H9 (cell line): Measurements from ENCODE around the gene MUC4. TPM values are rescaled to one million over a fixed set of nuclear protein-coding genes. Genes with fewer than 3 reads are reported as not detected.

ENCODE experiments used
- DNase-seq: peaks from one replicate; pipeline ENCODE4 v3.0.0-alpha.2; 2017
- H2AFZ ChIP-seq: one replicate; pipeline ENCODE4 v1.6.1; 2013; ENCODE audit warnings: mild to moderate bottlenecking, low read length, control low read depth, moderate library complexity
- H2AK5ac ChIP-seq: 2 replicates; pipeline ENCODE4 v1.6.1; 2013; ENCODE audit warnings: low read length, control low read depth, mixed read lengths; ENCODE audit not compliant: insufficient read length
- H2BK120ac ChIP-seq: one replicate; pipeline ENCODE4 v1.6.1; 2013; ENCODE audit warnings: low read depth, mild to moderate bottlenecking, low read length, control low read depth, inconsistent platforms; ENCODE audit not compliant: poor library complexity, severe bottlenecking
- H2BK12ac ChIP-seq: 2 replicates; pipeline ENCODE4 v1.6.1; 2013; ENCODE audit warnings: low read length, control low read depth, mixed read lengths, low read depth; ENCODE audit not compliant: insufficient read length
- H2BK15ac ChIP-seq: 2 replicates; pipeline ENCODE4 v1.6.1; 2013; ENCODE audit warnings: low read depth, low read length, control low read depth
- H2BK20ac ChIP-seq: one replicate; pipeline ENCODE4 v1.6.1; 2013; ENCODE audit warnings: low read depth, mild to moderate bottlenecking, low read length, control low read depth, inconsistent platforms; ENCODE audit not compliant: poor library complexity, severe bottlenecking
- H2BK5ac ChIP-seq: 2 replicates; pipeline ENCODE4 v1.6.1; 2013; ENCODE audit warnings: low read length, control low read depth, mixed read lengths; ENCODE audit not compliant: insufficient read length
- H3K14ac ChIP-seq: 2 replicates; pipeline ENCODE4 v1.6.1; 2013; ENCODE audit warnings: low read length, control low read depth; ENCODE audit not compliant: insufficient read depth
- H3K18ac ChIP-seq: 2 replicates; pipeline ENCODE4 v1.6.1; 2013; ENCODE audit warnings: low read depth, mild to moderate bottlenecking, mixed read lengths, low read length, control low read depth; ENCODE audit not compliant: insufficient read length
- H3K23ac ChIP-seq: 2 replicates; pipeline ENCODE4 v1.6.1; 2013; ENCODE audit warnings: low read length, control low read depth, mixed read lengths, low read depth; ENCODE audit not compliant: insufficient read length
- H3K23me2 ChIP-seq: 2 replicates; pipeline ENCODE4 v1.6.1; 2013; ENCODE audit warnings: low read depth, mild to moderate bottlenecking, mixed read lengths, low read length, control low read depth; ENCODE audit not compliant: insufficient read length, poor library complexity, severe bottlenecking
- H3K27ac ChIP-seq: 2 replicates; pipeline ENCODE4 v1.5.1; 2013; ENCODE audit warnings: low read length, control low read depth, mixed read lengths, low read depth; ENCODE audit not compliant: insufficient read length
- H3K27me3 ChIP-seq: 2 replicates; pipeline ENCODE4 v1.6.1; 2013; ENCODE audit warnings: low read length, control low read depth, inconsistent platforms; ENCODE audit not compliant: insufficient read depth
- H3K4ac ChIP-seq: 2 replicates; pipeline ENCODE4 v1.6.1; 2013; ENCODE audit warnings: low read depth, mild to moderate bottlenecking, control low read depth, inconsistent platforms, low read length, moderate library complexity
- H3K4me1 ChIP-seq: 2 replicates; pipeline ENCODE4 v1.6.1; 2013; ENCODE audit warnings: low read length, control low read depth, inconsistent platforms; ENCODE audit not compliant: insufficient read depth
- H3K4me2 ChIP-seq: 2 replicates; pipeline ENCODE4 v1.6.1; 2013; ENCODE audit warnings: low read length, control low read depth, mixed read lengths; ENCODE audit not compliant: insufficient read length, insufficient read depth
- H3K56ac ChIP-seq: 2 replicates; pipeline ENCODE4 v1.6.1; 2013; ENCODE audit warnings: low read depth, mild to moderate bottlenecking, mixed read lengths, low read length, control low read depth; ENCODE audit not compliant: insufficient read length
- H3K79me1 ChIP-seq: 2 replicates; pipeline ENCODE4 v1.6.1; 2013; ENCODE audit warnings: low read depth, mild to moderate bottlenecking, moderate library complexity, low read length, control low read depth, inconsistent platforms; ENCODE audit not compliant: insufficient read depth, poor library complexity, severe bottlenecking
- H3K79me2 ChIP-seq: 2 replicates; pipeline ENCODE4 v1.6.1; 2013; ENCODE audit warnings: low read length, control low read depth, inconsistent platforms; ENCODE audit not compliant: insufficient read depth
- H3K9ac ChIP-seq: 2 replicates; pipeline ENCODE4 v1.6.1; 2013; ENCODE audit warnings: low read length, control low read depth, mixed read lengths; ENCODE audit not compliant: insufficient read length; ENCODE audit errors: extremely low read depth
- H3K9me3 ChIP-seq: one replicate; pipeline ENCODE4 v1.6.1; 2013; ENCODE audit warnings: low read depth, low read length, inconsistent platforms; ENCODE audit not compliant: control insufficient read depth
- H3T11ph ChIP-seq: one replicate; pipeline ENCODE4 v1.6.1; 2013; ENCODE audit warnings: mild to moderate bottlenecking, low read length, control low read depth, inconsistent platforms
- H4K20me1 ChIP-seq: one replicate; pipeline ENCODE4 v1.6.1; 2013; ENCODE audit not compliant: control insufficient read depth, insufficient read length, insufficient read depth
- H4K5ac ChIP-seq: 2 replicates; pipeline ENCODE4 v1.6.1; 2013; ENCODE audit warnings: low read depth, mild to moderate bottlenecking, mixed read lengths, low read length, control low read depth; ENCODE audit not compliant: insufficient read length
- H4K8ac ChIP-seq: replicated peaks from 2 replicates; pipeline ENCODE4 v1.6.1; 2013; ENCODE audit warnings: low read length, control low read depth, mixed read lengths, low read depth; ENCODE audit not compliant: insufficient read length
- H4K91ac ChIP-seq: 2 replicates; pipeline ENCODE4 v1.6.1; 2013; ENCODE audit warnings: low read depth, mild to moderate bottlenecking, moderate library complexity, mixed read lengths, low read length, control low read depth; ENCODE audit not compliant: insufficient read length
- H3K27ac Mint-ChIP-seq, 3 experiments: 2 replicates in 2 of 3; 3 replicates in 1 of 3; pipeline ENCODE4 v1.8.0; 2020 to 2021; ENCODE audit warnings: mixed read lengths in 3 of 3, mild to moderate bottlenecking in 1 of 3, moderate library complexity in 1 of 3
- H3K27me3 Mint-ChIP-seq: 2 replicates; pipeline ENCODE4 v1.8.0; 2021; ENCODE audit warnings: low read depth, mild to moderate bottlenecking, moderate library complexity, mixed read lengths
- H3K36me3 Mint-ChIP-seq, 3 experiments: 2 replicates in 2 of 3; 3 replicates in 1 of 3; pipeline ENCODE4 v1.8.0; 2020 to 2021; ENCODE audit warnings: low read depth in 3 of 3, mixed read lengths in 3 of 3; ENCODE audit not compliant: insufficient read depth in 1 of 3
- H3K4me1 Mint-ChIP-seq, 2 experiments: 2 replicates each; pipeline ENCODE4 v1.8.0; 2020; ENCODE audit warnings: mixed read lengths in 2 of 2
- H3K4me3 Mint-ChIP-seq, 2 experiments: 2 replicates in 1 of 2; 3 replicates in 1 of 2; pipeline ENCODE4 v1.8.0; 2020 to 2021; ENCODE audit warnings: mild to moderate bottlenecking in 2 of 2, mixed read lengths in 2 of 2, moderate library complexity in 1 of 2
- H3K9me3 Mint-ChIP-seq, 2 experiments: 2 replicates in 1 of 2; 3 replicates in 1 of 2; pipeline ENCODE4 v1.8.0; 2020; ENCODE audit warnings: mild to moderate bottlenecking in 2 of 2, mixed read lengths in 2 of 2, moderate library complexity in 1 of 2
- CTCF ChIP-seq: fragments of 200-600 bp; sonication (generic); conservative IDR thresholded peaks from 3 replicates; pipeline ENCODE4 v1.8.0; 2021; ENCODE audit warnings: antibody characterized with exemption, mild to moderate bottlenecking
- WGBS: extraction: QIAGEN DNeasy Blood & Tissue Kit; methylation state at CpG from one replicate; pipeline ENCODE4 v1.1.7; 2013; ENCODE audit warnings: missing lambda C conversion rate, low lambda C conversion rate, mixed read lengths; ENCODE audit not compliant: insufficient read length; ENCODE audit errors: extremely low coverage; 5-methylcytosine and 5-hydroxymethylcytosine counted together
- total RNA-seq: library from RNA; stranded (reverse); gene quantifications from 2 replicates; pipeline ENCODE4 v1.2.1, GENCODE V29; 2021

MUC4 gene
- total RNA-seq, 1 experiment from 2014 or later: 1.2 TPM

- Mint-ChIP-seq H3K9me3 (no peaks in the 10 kb centered on the region; a peak in 1 of 5 replicates), H3K27me3 (peaks cover 2% of the 10 kb centered on the region; the same call in 1 of the 2 replicates), H3K36me3 (no peaks in the 10 kb centered on the region), H3K4me1 (peaks cover 7 to 8% of the 10 kb centered on the region in 2 experiments; a peak in 3 of 4 replicates), H3K27ac (no peak overlapping the region), H3K4me3 (no peak overlapping the region)
- Histone ChIP-seq H3K23me2 (no peaks in the 10 kb centered on the region), H3K23ac (no peak overlapping the region), H4K8ac (no peak overlapping the region), H2BK5ac (no peak overlapping the region), H3K27me3 (no peaks in the 10 kb centered on the region), H3K4ac (no peak overlapping the region), H3K4me2 (no peak overlapping the region), H4K91ac (no peak overlapping the region), H2AK5ac (no peak overlapping the region), H2AFZ (no peak overlapping the region), H3K56ac (no peak overlapping the region), H3T11ph (no peak overlapping the region), H4K20me1 (no peaks in the 10 kb centered on the region), H3K9me3 (no peaks in the 10 kb centered on the region), H3K14ac (no peak overlapping the region; the same call in 1 of the 2 replicates), H2BK12ac (no peak overlapping the region), H3K79me1 (no peaks in the 10 kb centered on the region), H3K4me1 (no peaks in the 10 kb centered on the region; the same call in 1 of the 2 replicates), H3K79me2 (no peaks in the 10 kb centered on the region), H3K27ac (no peak overlapping the region), H2BK120ac (no peak overlapping the region), H2BK15ac (no peak overlapping the region), H3K9ac (no peak overlapping the region), H3K18ac (no peak overlapping the region), H2BK20ac (no peak overlapping the region), H4K5ac (no peak overlapping the region)
- DNase-seq: no peak
- TF ChIP-seq CTCF: no peak
- WGBS: no CpG with 5 or more reads among the region's 5 CpGs
Observed at GRCh38 chr3:195820901-195821300, 9.2 kb upstream of the MUC4 start.
